Smooth muscle cell (in vitro differentiated cells): Measurements from ENCODE around the gene CAP2. TPM values are rescaled to one million over a fixed set of nuclear protein-coding genes. Genes with fewer than 3 reads are reported as not detected.

Source experiments
- DNase-seq: peaks from one replicate; lab custom pipeline; 2025; ENCODE audit not compliant: unreplicated experiment; lab: John Stamatoyannopoulos, UW
- H2AFZ ChIP-seq: fragments of 200-600 bp; sonication (generic); 2 replicates; pipeline ENCODE4 v1.6.0; 2016; ENCODE audit warnings: antibody characterized with exemption, low read depth, mild to moderate bottlenecking
- H3F3A ChIP-seq: fragments of 200-600 bp; sonication (generic); 2 replicates; pipeline ENCODE4 v1.6.0; 2017; ENCODE audit warnings: antibody characterized with exemption, low read depth
- H3K27ac ChIP-seq: fragments of 200-600 bp; sonication (generic); 2 replicates; pipeline ENCODE4 v1.5.1; 2016; ENCODE audit warnings: low read depth, mild to moderate bottlenecking
- H3K27me3 ChIP-seq: fragments of 200-600 bp; sonication (generic); 2 replicates; pipeline ENCODE4 v1.6.1; 2016; ENCODE audit warnings: low read depth, mild to moderate bottlenecking
- H3K36me3 ChIP-seq: fragments of 200-600 bp; sonication (generic); 2 replicates; pipeline ENCODE4 v1.5.1; 2016; ENCODE audit warnings: low read depth
- H3K4me1 ChIP-seq: fragments of 200-600 bp; sonication (generic); 2 replicates; pipeline ENCODE4 v1.5.1; 2016; ENCODE audit warnings: low read depth
- H3K4me2 ChIP-seq: fragments of 200-600 bp; sonication (generic); 2 replicates; pipeline ENCODE4 v1.6.0; 2016; ENCODE audit warnings: mild to moderate bottlenecking
- H3K4me3 ChIP-seq: fragments of 200-600 bp; sonication (generic); 2 replicates; pipeline ENCODE4 v1.5.1; 2016; ENCODE audit warnings: mild to moderate bottlenecking
- H3K79me2 ChIP-seq: fragments of 200-600 bp; sonication (generic); 2 replicates; pipeline ENCODE4 v1.6.0; 2016; ENCODE audit warnings: low read depth, mild to moderate bottlenecking
- H3K9ac ChIP-seq: fragments of 200-600 bp; sonication (generic); 2 replicates; pipeline ENCODE4 v1.6.0; 2016; ENCODE audit warnings: low read depth
- H3K9me3 ChIP-seq: fragments of 200-600 bp; sonication (generic); replicated peaks from 2 replicates; pipeline ENCODE4 v1.5.1; 2016; ENCODE audit warnings: low read depth
- H4K20me1 ChIP-seq: fragments of 200-600 bp; sonication (generic); 2 replicates; pipeline ENCODE4 v1.6.0; 2016; ENCODE audit warnings: low read depth
- CTCF ChIP-seq: fragments of 200-600 bp; sonication (generic); IDR thresholded peaks from 2 replicates; pipeline ENCODE4 v1.5.1; 2017; ENCODE audit warnings: borderline replicate concordance, mild to moderate bottlenecking, antibody characterized with exemption; ENCODE audit not compliant: insufficient read depth, poor library complexity, severe bottlenecking
- WGBS: methylation state at CpG from one replicate; pipeline ENCODE4 v1.1.7; 2016; ENCODE audit warnings: low lambda C conversion rate; 5-methylcytosine and 5-hydroxymethylcytosine counted together
- polyA plus RNA-seq: library from polyadenylated mRNA; unstranded; fragments of >200 nt; fragmentation: Nextera tagmentation; extraction: Ambion mirVana; gene quantifications from 2 replicates; pipeline ENCODE4 v1.2.1, GENCODE V29; 2016
- total RNA-seq: library from RNA; depleted of rRNA; stranded (reverse); fragments of >200 nt; gene quantifications from 2 replicates; pipeline ENCODE4 v1.2.3, GENCODE V29; 2014

Gene CAP2
- total and polyA plus RNA-seq, 2 experiments from 2014 or later: 19.0 to 27.7 TPM

- no peak for DNase-seq
- Histone ChIP-seq H3K36me3 (no peaks in the 10 kb centered on the region), H3K9me3 (no peaks in the 10 kb centered on the region), H3K79me2 (no peaks in the 10 kb centered on the region), H3K4me2 (peak overlapping the region; percentile 41), H3K27ac (peak overlapping the region; percentile 69), H4K20me1 (no peaks in the 10 kb centered on the region), H2AFZ (no peak overlapping the region), H3K9ac (no peak overlapping the region), H3F3A (peaks cover 13% of the 10 kb centered on the region), H3K4me1 (peaks cover 20% of the 10 kb centered on the region), H3K4me3 (no peak overlapping the region), H3K27me3 (no peaks in the 10 kb centered on the region)
- no peak for TF ChIP-seq CTCF
- WGBS: 71% methylated on average over 3 of the region's 3 CpGs
These were observed 77.5 kb downstream of the CAP2 start for GRCh38 chr6:17470938-17471327.

GRCh38 chr6:17472653-17473183 lies 79.3 kb downstream of the CAP2 start:
- Histone ChIP-seq H3K4me2 (peak overlapping the region; percentile 63), H4K20me1 (no peaks in the 10 kb centered on the region), H3K9me3 (no peaks in the 10 kb centered on the region), H3K9ac (peak overlapping the region; percentile 73), H3K36me3 (no peaks in the 10 kb centered on the region), H3F3A (peaks cover 13% of the 10 kb centered on the region), H3K4me1 (peaks cover 20% of the 10 kb centered on the region), H3K27ac (peak overlapping the region; percentile 87), H3K79me2 (no peaks in the 10 kb centered on the region), H3K27me3 (no peaks in the 10 kb centered on the region), H3K4me3 (no peak overlapping the region), H2AFZ (no peak overlapping the region)
- WGBS: 17% methylated on average over 2 of the region's 2 CpGs
- no peak for TF ChIP-seq CTCF
- DNase-seq: no peak

DNA sequence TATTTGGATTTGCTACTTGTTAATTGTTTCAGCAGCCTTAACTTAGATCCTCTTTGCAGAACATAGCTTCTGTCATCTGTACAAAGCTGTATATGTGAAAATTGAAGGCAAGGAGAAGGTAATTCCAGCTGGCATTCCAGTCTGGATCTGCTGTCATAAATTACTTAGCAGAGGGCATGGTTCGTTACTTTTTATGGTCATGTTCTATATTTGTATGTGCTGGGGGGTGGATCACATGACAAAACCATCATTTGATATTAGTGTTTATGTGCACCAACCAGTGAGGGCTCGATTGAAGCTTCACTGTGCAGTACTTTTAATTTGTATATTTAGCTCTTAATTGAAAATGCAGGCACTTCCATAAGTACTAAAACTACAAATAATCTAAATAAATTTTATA lies 80.2 kb downstream of the CAP2 start:
- 47% methylated on average over 2 of the region's 2 CpGs for WGBS
- Histone ChIP-seq H3F3A (peaks cover 13% of the 10 kb centered on the region), H3K27ac (peak overlapping the region; percentile 87), H3K79me2 (no peaks in the 10 kb centered on the region), H3K4me3 (no peak overlapping the region), H2AFZ (no peak overlapping the region), H4K20me1 (no peaks in the 10 kb centered on the region), H3K4me1 (peaks cover 20% of the 10 kb centered on the region), H3K27me3 (no peaks in the 10 kb centered on the region), H3K36me3 (no peaks in the 10 kb centered on the region), H3K4me2 (peak overlapping the region; percentile 63), H3K9ac (no peak overlapping the region), H3K9me3 (no peaks in the 10 kb centered on the region)
- no peak for TF ChIP-seq CTCF
- no peak for DNase-seq

DNA sequence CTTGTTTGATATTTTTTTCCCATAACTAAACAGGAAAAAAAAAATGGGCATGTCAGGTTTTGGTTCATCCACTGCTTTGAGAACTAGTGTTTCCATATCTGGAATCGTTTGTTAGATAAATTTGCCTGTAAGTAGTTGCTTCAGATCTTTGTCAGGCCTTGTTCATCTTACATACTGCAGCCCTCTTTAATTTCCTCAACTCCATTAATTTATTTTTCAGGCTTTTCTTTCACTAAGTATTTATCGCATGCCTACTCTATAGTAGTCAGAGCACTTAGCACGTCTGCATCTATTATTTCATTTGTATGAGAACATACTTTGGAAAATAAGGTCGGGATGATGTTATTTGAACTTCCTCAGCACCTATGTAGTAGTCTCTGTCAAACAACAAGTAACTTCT lies 80.9 kb downstream of the CAP2 start:
- no peak overlapping the region for H3K27ac ChIP-seq
- peaks cover 9% of the 10 kb centered on the region for H3F3A ChIP-seq
- H3K9me3 ChIP-seq: no peaks in the 10 kb centered on the region
- H4K20me1 ChIP-seq: no peaks in the 10 kb centered on the region
- H3K36me3 ChIP-seq: no peaks in the 10 kb centered on the region
- DNase-seq: no peak
- TF ChIP-seq CTCF: no peak
- WGBS: 92% methylated on average over 4 of the region's 4 CpGs
- no peaks in the 10 kb centered on the region for H3K79me2 ChIP-seq
- no peak overlapping the region for H3K4me2 ChIP-seq
- H3K9ac ChIP-seq: no peak overlapping the region
- no peaks in the 10 kb centered on the region for H3K27me3 ChIP-seq
- no peak overlapping the region for H2AFZ ChIP-seq
- peaks cover 20% of the 10 kb centered on the region for H3K4me1 ChIP-seq
- H3K4me3 ChIP-seq: no peak overlapping the region
